Neural cell (in vitro differentiated cells): ENCODE results near the gene SSBP3. TPM values are rescaled to one million over a fixed set of nuclear protein-coding genes. Genes with fewer than 3 reads are reported as not detected.

Experiments used
- H2AFZ ChIP-seq: fragments of 200-600, 300-800 bp; sonication (generic), shearing (Covaris generic); 2 replicates; pipeline ENCODE4 v1.6.0; 2014; ENCODE audit warnings: low read depth, mild to moderate bottlenecking, antibody characterized with exemption, low read length, moderate library complexity
- H3F3A ChIP-seq: fragments of 200-600 bp; shearing (Covaris generic); 2 replicates; pipeline ENCODE4 v1.6.1; 2016; ENCODE audit warnings: mild to moderate bottlenecking, moderate library complexity, mixed read lengths, antibody characterized with exemption, low read length; ENCODE audit not compliant: insufficient read depth, poor library complexity, severe bottlenecking
- H3K27ac ChIP-seq: fragments of 200-600, 300-800 bp; sonication (generic), shearing (Covaris generic); 2 replicates; pipeline ENCODE4 v1.5.1; 2014; ENCODE audit warnings: mild to moderate bottlenecking, low read length, moderate library complexity
- H3K27me3 ChIP-seq: fragments of 300-800, 200-600 bp; sonication (generic), shearing (Covaris generic); 2 replicates; pipeline ENCODE4 v1.6.0; 2014; ENCODE audit warnings: mild to moderate bottlenecking, low read depth, low read length, moderate library complexity; ENCODE audit not compliant: insufficient read depth
- H3K36me3 ChIP-seq: fragments of 300-800, 200-600 bp; sonication (generic), shearing (Covaris generic); 2 replicates; pipeline ENCODE4 v1.5.1; 2014; ENCODE audit warnings: mild to moderate bottlenecking, antibody characterized with exemption, low read length, moderate library complexity; ENCODE audit not compliant: insufficient read depth
- H3K4me2 ChIP-seq: fragments of 300-800, 200-600 bp; sonication (generic), shearing (Covaris generic); 2 replicates; pipeline ENCODE4 v1.6.0; 2014; ENCODE audit warnings: mild to moderate bottlenecking, low read length
- H3K4me3 ChIP-seq: fragments of 300-800, 200-600 bp; sonication (generic), shearing (Covaris generic); 2 replicates; pipeline ENCODE4 v1.5.1; 2014; ENCODE audit warnings: mild to moderate bottlenecking, low read length, moderate library complexity
- H3K79me2 ChIP-seq: fragments of 200-600 bp; shearing (Covaris generic); replicated peaks from 2 replicates; pipeline ENCODE4 v1.6.0; 2014; ENCODE audit warnings: mild to moderate bottlenecking, low read length, moderate library complexity; ENCODE audit not compliant: insufficient read depth
- H3K9ac ChIP-seq: fragments of 300-800, 200-600 bp; sonication (generic), shearing (Covaris generic); 2 replicates; pipeline ENCODE4 v1.6.1; 2016; ENCODE audit warnings: mild to moderate bottlenecking, low read length, mixed read lengths
- H3K9me2 ChIP-seq: fragments of 200-600 bp; shearing (Covaris generic); 2 replicates; pipeline ENCODE4 v1.6.1; 2016; ENCODE audit warnings: mild to moderate bottlenecking, low read length, mixed read lengths; ENCODE audit not compliant: insufficient read depth
- H3K9me3 ChIP-seq: fragments of 200-600, 300-800 bp; sonication (generic), shearing (Covaris generic); 2 replicates; pipeline ENCODE4 v1.6.1; 2016; ENCODE audit warnings: mild to moderate bottlenecking, mixed run types, low read length, moderate library complexity, mixed read lengths
- H4K20me1 ChIP-seq: fragments of 200-600 bp; shearing (Covaris generic); 2 replicates; pipeline ENCODE4 v1.6.1; 2016; ENCODE audit warnings: mild to moderate bottlenecking, mixed run types; ENCODE audit not compliant: insufficient read depth
- CTCF ChIP-seq: fragments of 450-650 bp; IDR thresholded peaks from 2 replicates; pipeline ENCODE4 v1.5.1; 2014; ENCODE audit warnings: antibody characterized with exemption, mild to moderate bottlenecking, moderate library complexity; ENCODE audit not compliant: poor library complexity, severe bottlenecking
- EP300 ChIP-seq: fragments of 450-650 bp; conservative IDR thresholded peaks from 2 replicates; pipeline ENCODE4 v1.6.1; 2014; ENCODE audit warnings: antibody characterized with exemption, mild to moderate bottlenecking, moderate library complexity; ENCODE audit not compliant: poor library complexity, severe bottlenecking
- EZH2 ChIP-seq: fragments of 200-600, 300-800 bp; shearing (Covaris generic), sonication (generic); IDR thresholded peaks from 2 replicates; pipeline ENCODE4 v1.6.1; 2014; ENCODE audit warnings: antibody characterized with exemption, low read length, borderline replicate concordance, mild to moderate bottlenecking; ENCODE audit not compliant: insufficient read depth, poor library complexity, severe bottlenecking
- MXI1 ChIP-seq: fragments of 450-650 bp; conservative IDR thresholded peaks from 2 replicates; pipeline ENCODE4 v1.6.1; 2014; ENCODE audit warnings: antibody characterized with exemption, mild to moderate bottlenecking; ENCODE audit not compliant: poor library complexity, severe bottlenecking
- POLR2AphosphoS5 ChIP-seq: IDR thresholded peaks from 2 replicates; pipeline ENCODE4 v1.6.1; 2012
- RAD21 ChIP-seq: fragments of 450-650 bp; conservative IDR thresholded peaks from 2 replicates; pipeline ENCODE4 v1.6.1; 2014; ENCODE audit warnings: antibody characterized with exemption, mild to moderate bottlenecking, moderate library complexity
- REST ChIP-seq: IDR thresholded peaks from 2 replicates; pipeline ENCODE4 v1.6.1; 2012; ENCODE audit warnings: borderline replicate concordance
- SMC3 ChIP-seq: fragments of 450-650 bp; conservative IDR thresholded peaks from 2 replicates; pipeline ENCODE4 v1.6.1; 2014; ENCODE audit warnings: antibody characterized with exemption, mild to moderate bottlenecking, moderate library complexity; ENCODE audit not compliant: poor library complexity
- TAF1 ChIP-seq: IDR thresholded peaks from 2 replicates; pipeline ENCODE4 v1.6.1; 2012; ENCODE audit warnings: low read depth
- polyA plus RNA-seq: library from polyadenylated mRNA; depleted of rRNA; stranded (reverse); fragments of >200 nt; gene quantifications from 2 replicates; pipeline ENCODE4 v1.2.3, GENCODE V29; 2014

SSBP3 gene
- polyA plus RNA-seq, 1 donor from 2014 or later, result 77.4 TPM

GRCh38 chr1:54178296-54179070 is 227.7 kb downstream of the SSBP3 start:
- H3K36me3 ChIP-seq, result no peaks in the 10 kb centered on the region
- no peaks in the 10 kb centered on the region for H3K9me2 ChIP-seq
- no peak overlapping the region for H3K27ac ChIP-seq
- TF ChIP-seq EP300 (no peak), MXI1 (no peak), REST (no peak), TAF1 (no peak), POLR2AphosphoS5 (no peak)
- no peak overlapping the region for H3K4me2 ChIP-seq
- no peak overlapping the region for H2AFZ ChIP-seq
- H4K20me1 ChIP-seq, result no peaks in the 10 kb centered on the region
- H3K4me3 ChIP-seq, result no peak overlapping the region
- H3K79me2 ChIP-seq, result no peaks in the 10 kb centered on the region
- H3F3A ChIP-seq, result no peaks in the 10 kb centered on the region
- no peak overlapping the region for H3K9ac ChIP-seq
- H3K9me3 ChIP-seq, result no peaks in the 10 kb centered on the region
- no peaks in the 10 kb centered on the region for H3K27me3 ChIP-seq

- no peaks in the 10 kb centered on the region for H4K20me1 ChIP-seq
- no peaks in the 10 kb centered on the region for H3K79me2 ChIP-seq
- H2AFZ ChIP-seq, result no peak overlapping the region
- no peak overlapping the region for H3K4me3 ChIP-seq
- H3F3A ChIP-seq, result no peaks in the 10 kb centered on the region
- H3K4me2 ChIP-seq, result no peak overlapping the region
- H3K36me3 ChIP-seq, result no peaks in the 10 kb centered on the region
- TF ChIP-seq SMC3 (no peak), REST (no peak), CTCF (no peak), EP300 (no peak), POLR2AphosphoS5 (no peak), RAD21 (no peak), TAF1 (no peak), EZH2 (no peak), MXI1 (no peak)
- H3K27ac ChIP-seq, result no peak overlapping the region
- H3K9me2 ChIP-seq, result no peaks in the 10 kb centered on the region
- no peak overlapping the region for H3K9ac ChIP-seq
- H3K9me3 ChIP-seq, result no peaks in the 10 kb centered on the region
- H3K27me3 ChIP-seq, result no peaks in the 10 kb centered on the region
These were observed 228.5 kb downstream of the SSBP3 start for GRCh38 chr1:54177726-54178125.
